Common myeloid progenitor, CD34-positive (primary cell): Measurements from ENCODE around the gene BYSL.
A peak's percentile ranks its signal among the peaks of the same experiment; 100 is the strongest.

ENCODE experiments used
- CTCF ChIA-PET: fragments of 350-600 bp; sonication (Branson Sonifier 250); formaldehyde crosslinking; loops from one replicate; lab custom pipeline; 2021; ENCODE audit warnings: antibody characterized with exemption; lab: Charles Lee
- POLR2A ChIA-PET: fragments of 350-600 bp; sonication (Branson Sonifier 250); formaldehyde crosslinking; loops from one replicate; lab custom pipeline; 2021; ENCODE audit warnings: antibody characterized with exemption; lab: Charles Lee
- DNase-seq, 3 donors: peaks; one replicate each; pipeline versions ENCODE4 v3.0.0 to v3.0.0-alpha.2; 2013
- H3K27ac ChIP-seq, 2 experiments: 1 replicate in 1 of 2; 2 replicates in 1 of 2; pipeline ENCODE4 v1.7.0; 2013; ENCODE audit warnings: inconsistent platforms in 2 of 2, low read length in 2 of 2, mild to moderate bottlenecking in 2 of 2, low read depth in 1 of 2, moderate library complexity in 1 of 2; ENCODE audit not compliant: severe bottlenecking in 2 of 2, insufficient read depth in 1 of 2, poor library complexity in 1 of 2
- H3K27me3 ChIP-seq, 5 experiments: replicated peaks in 2 of 5; 1 replicate in 3 of 5; 2 replicates in 2 of 5; pipeline versions ENCODE4 v1.6.1 to v1.7.0; 2013; ENCODE audit warnings: low read length in 4 of 5, mild to moderate bottlenecking in 2 of 5, moderate library complexity in 2 of 5, inconsistent platforms in 1 of 5; ENCODE audit not compliant: insufficient read depth in 5 of 5, control insufficient read depth in 4 of 5
- H3K36me3 ChIP-seq, 4 experiments: 1 replicate in 2 of 4; 2 replicates in 2 of 4; pipeline versions ENCODE4 v1.6.1 to v1.7.0; 2013; ENCODE audit warnings: low read length in 3 of 4, control low read depth in 1 of 4, mild to moderate bottlenecking in 1 of 4; ENCODE audit not compliant: control insufficient read depth in 4 of 4, insufficient read depth in 4 of 4
- H3K4me1 ChIP-seq, 4 experiments: 1 replicate in 3 of 4; 2 replicates in 1 of 4; pipeline versions ENCODE4 v1.6.1 to v1.7.1; 2013; ENCODE audit warnings: low read length in 3 of 4, mild to moderate bottlenecking in 3 of 4, control low read depth in 1 of 4, inconsistent platforms in 1 of 4, moderate library complexity in 1 of 4; ENCODE audit not compliant: control insufficient read depth in 4 of 4, insufficient read depth in 4 of 4; ENCODE audit errors: control extremely low read depth in 1 of 4
- H3K4me3 ChIP-seq, 7 experiments: 1 replicate in 4 of 7; 2 replicates in 3 of 7; pipeline versions ENCODE4 v1.5.1 to v1.7.0; 2013; ENCODE audit warnings: mild to moderate bottlenecking in 7 of 7, low read length in 6 of 7, moderate library complexity in 6 of 7, inconsistent platforms in 2 of 7, low read depth in 2 of 7, control low read depth in 1 of 7; ENCODE audit not compliant: insufficient read depth in 4 of 7, control insufficient read depth in 1 of 7; ENCODE audit errors: extremely low read depth in 1 of 7
- H3K9me3 ChIP-seq, 5 experiments: 1 replicate in 4 of 5; 2 replicates in 1 of 5; pipeline versions ENCODE4 v1.6.1 to v1.7.1; 2013; ENCODE audit warnings: low read length in 4 of 5, mild to moderate bottlenecking in 2 of 5, inconsistent platforms in 1 of 5, low read depth in 1 of 5, moderate library complexity in 1 of 5; ENCODE audit not compliant: control insufficient read depth in 4 of 5, insufficient read depth in 2 of 5; ENCODE audit errors: control extremely low read depth in 1 of 5
- WGBS: methylation state at CpG from one replicate; pipeline ENCODE4 v1.1.5; 2013; ENCODE audit not compliant: insufficient coverage; 5-methylcytosine and 5-hydroxymethylcytosine counted together

The BYSL gene

GRCh38 chr6:41936073-41936837 is 15.0 kb downstream of the BYSL start:
- no peaks in the 10 kb centered on the region for H3K9me3 ChIP-seq
- H3K27ac ChIP-seq = peak overlapping the region in 1 of 2 experiments; percentile 54
- no peaks in the 10 kb centered on the region for H3K27me3 ChIP-seq
- peaks cover 5 to 67% (median 35%) of the 10 kb centered on the region in 4 experiments for H3K36me3 ChIP-seq
- CTCF ChIA-PET = interaction anchor here (0.8 to 14.6 kb wide), 21 partner anchors 11 to 1143 kb away, joined by 3 to 180 read pairs (median 4); partner anchors contain the start of genes BYSL, MED20, TAF8 and TOMM6
- H3K4me1 ChIP-seq = peaks cover 28 to 72% (median 68%) of the 10 kb centered on the region in 4 experiments
- peak overlapping the region in 3 of 7 experiments; percentile 46 to 55 (median 55) for H3K4me3 ChIP-seq
- POLR2A ChIA-PET = interaction anchor here (0.6 to 1.4 kb wide), 4 partner anchors 15 to 159 kb away, joined by 3 to 4 read pairs (median 3); partner anchors contain the start of genes BYSL, MED20 and USP49
- DNase-seq = peak; percentile 96 to 99 (median 99)
- WGBS = 43% methylated on average over 6 of the region's 10 CpGs

GRCh38 chr6:41937472-41937860 is 16.2 kb downstream of the BYSL start:
- H3K4me1 ChIP-seq = peaks cover 30 to 80% (median 74%) of the 10 kb centered on the region in 4 experiments
- ChIA-PET CTCF (interaction anchor here (1.0 to 14.6 kb wide), 11 partner anchors 12 to 151 kb away, joined by 3 to 180 read pairs (median 7); partner anchors contain the start of genes BYSL, MED20, TAF8 and TOMM6), POLR2A (no interaction called here)
- peak overlapping the region in 3 of 7 experiments; percentile 57 to 90 (median 89) for H3K4me3 ChIP-seq
- no peaks in the 10 kb centered on the region for H3K9me3 ChIP-seq
- WGBS = 67% methylated on average over 2 of the region's 2 CpGs
- H3K27ac ChIP-seq = no peak overlapping the region
- peaks cover 4 to 55% (median 23%) of the 10 kb centered on the region in 4 experiments for H3K36me3 ChIP-seq
- no peak for DNase-seq
- no peaks in the 10 kb centered on the region for H3K27me3 ChIP-seq

GRCh38 chr6:41937861-41938574 is 16.7 kb downstream of the BYSL start:
- Histone ChIP-seq H3K27me3 (no peaks in the 10 kb centered on the region), H3K36me3 (peaks cover 1 to 50% (median 17%) of the 10 kb centered on the region in 4 experiments), H3K4me3 (peak overlapping the region in 6 of 7 experiments; percentile 29 to 90 (median 70)), H3K9me3 (no peaks in the 10 kb centered on the region), H3K4me1 (peaks cover 30 to 82% (median 76%) of the 10 kb centered on the region in 4 experiments), H3K27ac (peak overlapping the region in 1 of 2 experiments; percentile 69)
- ChIA-PET CTCF (interaction anchor here (0.5 to 14.6 kb wide), 12 partner anchors 13 to 151 kb away, joined by 3 to 180 read pairs (median 6); partner anchors contain the start of genes BYSL, MED20, TAF8 and TOMM6), POLR2A (interaction anchor here (0.9 kb wide), 1 partner anchor 92 kb away, joined by 3 read pairs; no protein-coding TSS in a partner anchor)
- WGBS = 0% methylated on average over 2 of the region's 4 CpGs
- peak; percentile 63 to 87 (median 85) for DNase-seq

- peak overlapping the region in 6 of 7 experiments; percentile 29 to 90 (median 70) for H3K4me3 ChIP-seq
- H3K27me3 ChIP-seq = no peaks in the 10 kb centered on the region
- peak overlapping the region in 1 of 2 experiments; percentile 69 for H3K27ac ChIP-seq
- H3K9me3 ChIP-seq = no peaks in the 10 kb centered on the region
- DNase-seq = peak in 2 of 3 donors; percentile 46 to 54
- 45% methylated on average over 5 of the region's 5 CpGs for WGBS
- ChIA-PET CTCF (interaction anchor here (0.5 to 14.6 kb wide), 12 partner anchors 13 to 152 kb away, joined by 3 to 180 read pairs (median 6); partner anchors contain the start of genes BYSL, MED20, TAF8 and TOMM6), POLR2A (interaction anchor here (0.9 to 1.0 kb wide), 2 partner anchors 43 to 92 kb away, joined by 3 read pairs; partner anchors contain the start of gene USP49)
- H3K36me3 ChIP-seq = peaks cover 0 to 43% (median 13%) of the 10 kb centered on the region in 4 experiments
- H3K4me1 ChIP-seq = peaks cover 30 to 82% (median 76%) of the 10 kb centered on the region in 4 experiments
Observed at GRCh38 chr6:41938590-41939175, 17.4 kb downstream of the BYSL start.

- Histone ChIP-seq H3K4me3 (peak overlapping the region in 6 of 7 experiments; percentile 29 to 90 (median 70)), H3K36me3 (peaks cover 0 to 38% (median 11%) of the 10 kb centered on the region in 4 experiments), H3K27ac (peak overlapping the region in 1 of 2 experiments; percentile 68), H3K9me3 (no peaks in the 10 kb centered on the region), H3K4me1 (peaks cover 30 to 79% (median 73%) of the 10 kb centered on the region in 4 experiments), H3K27me3 (no peaks in the 10 kb centered on the region)
- POLR2A ChIA-PET = interaction anchor here (0.8 to 1.0 kb wide), 3 partner anchors 44 to 105 kb away, joined by 3 to 4 read pairs (median 3); partner anchors contain the start of gene USP49
- WGBS = 0% methylated on average over 8 of the region's 11 CpGs
- CTCF ChIA-PET = interaction anchor here (0.6 to 14.6 kb wide), 13 partner anchors 14 to 105 kb away, joined by 3 to 180 read pairs (median 4); partner anchors contain the start of genes BYSL, MED20 and TAF8
- DNase-seq = peak; percentile 90 to 93 (median 91)
Observed at GRCh38 chr6:41939176-41939847, 18.0 kb downstream of the BYSL start.
